K562 treated with DMSO at 1 percent for 12 hours (cell line): Measurements from ENCODE around the gene PPFIA3. TPM values are rescaled to one million over a fixed set of nuclear protein-coding genes. Genes with fewer than 3 reads are reported as not detected.

ENCODE experiments used
- total RNA-seq: library from RNA; unstranded; fragments of 300-600 nt; gene quantifications from 2 replicates; pipeline ENCODE4 v1.2.3, GENCODE V29; 2022; ENCODE audit not compliant: insufficient read depth

PPFIA3 gene
- 13.6 and 16.2 TPM in 2 replicates for total RNA-seq

DNA sequence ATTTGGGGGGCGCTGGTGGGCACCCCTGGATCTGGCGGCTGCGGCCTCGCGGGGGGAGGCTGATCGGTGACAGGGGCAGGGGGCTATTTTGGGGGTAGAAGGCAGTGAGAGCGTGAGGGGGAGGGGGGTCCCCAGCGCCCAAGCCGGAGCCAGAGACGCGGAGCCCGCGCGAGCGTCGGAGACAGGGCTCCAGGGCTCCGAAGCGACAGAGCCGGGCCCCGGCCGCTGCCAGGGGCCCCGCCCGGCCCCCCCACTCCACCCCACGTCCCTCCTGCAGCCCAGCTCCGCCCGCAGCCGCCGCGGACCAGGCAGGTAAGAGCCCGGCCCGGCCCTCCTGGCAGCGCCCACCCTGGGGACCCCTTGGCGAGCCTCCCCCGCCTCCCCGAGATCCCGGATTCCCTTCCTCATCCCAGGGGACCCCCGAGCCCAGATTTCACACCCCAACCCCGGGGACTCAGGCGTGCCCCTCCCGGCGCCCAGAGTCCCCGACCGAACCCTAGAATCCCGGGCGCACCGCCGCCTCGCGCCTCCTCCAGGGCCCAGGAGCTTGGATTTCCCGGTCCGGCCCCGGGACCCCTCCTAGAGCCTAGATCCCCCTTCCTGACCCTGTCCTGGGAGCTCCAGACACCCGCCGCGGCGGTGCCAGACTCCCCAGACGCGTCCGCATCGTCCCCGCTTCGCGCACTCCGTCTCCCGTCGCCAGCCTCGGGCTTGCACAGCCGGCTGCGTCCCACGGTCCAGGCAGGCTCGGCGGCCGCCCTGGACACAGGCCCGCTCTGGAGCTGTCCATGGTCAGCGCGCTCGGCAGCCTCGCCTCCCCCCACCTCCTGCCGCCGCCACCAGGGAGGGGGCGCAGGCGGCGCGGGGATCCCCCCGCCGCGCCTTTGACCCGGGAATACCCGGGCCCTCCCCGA is at the start of gene PPFIA3:
TSS of gene PPFIA3 (plus strand) at position 134 of the 914 bp plus-strand sequence. CDS start 8,330 bp downstream, outside the sequence.

DNA sequence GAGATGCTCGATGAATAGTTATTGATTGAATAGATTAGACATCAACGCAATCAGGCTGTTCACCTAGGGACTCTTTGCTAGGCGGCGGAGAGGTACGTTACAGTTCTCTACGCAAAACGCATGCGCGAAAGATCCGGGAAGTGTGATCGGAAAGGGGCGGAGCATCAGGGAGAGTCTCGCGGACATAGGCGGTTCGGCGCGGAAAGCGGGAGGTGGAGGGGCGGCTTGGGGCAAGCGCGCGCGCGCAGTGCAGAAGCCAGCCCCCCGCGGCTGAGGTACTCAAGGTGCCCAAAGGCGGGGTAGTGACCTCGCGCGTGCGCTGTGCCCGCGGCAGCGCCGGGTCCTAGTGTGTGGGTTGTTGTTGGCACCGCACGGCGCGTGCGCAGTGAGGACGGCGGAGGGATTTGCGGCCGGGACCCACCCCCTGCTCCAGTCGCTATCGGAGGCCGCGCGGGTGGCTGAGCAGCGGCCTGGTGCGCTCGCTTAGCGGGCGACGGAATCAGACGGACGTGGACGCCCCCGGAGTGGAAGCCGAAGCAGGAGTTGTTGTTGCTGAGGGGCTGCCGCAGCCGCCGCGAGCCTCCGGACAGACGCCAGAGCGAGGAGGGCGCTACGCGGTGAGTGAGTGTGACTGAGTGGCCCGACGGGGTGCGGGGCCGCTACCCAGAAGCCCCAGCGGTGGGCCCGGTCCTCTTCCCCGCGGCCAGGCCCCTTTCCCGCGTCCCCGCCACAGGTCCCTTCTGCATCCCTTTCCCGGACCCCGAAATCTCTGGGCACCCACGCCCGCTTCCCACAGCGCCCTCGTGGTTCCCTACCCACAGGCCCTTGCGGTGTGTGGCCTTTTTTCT is 34.1 kb upstream of the PPFIA3 start, which contains the start of gene SNRNP70:
TSS of gene SNRNP70 (plus strand) at position 432 of the 848 bp plus-strand sequence. CDS start 964 bp downstream, outside the sequence.

DNA sequence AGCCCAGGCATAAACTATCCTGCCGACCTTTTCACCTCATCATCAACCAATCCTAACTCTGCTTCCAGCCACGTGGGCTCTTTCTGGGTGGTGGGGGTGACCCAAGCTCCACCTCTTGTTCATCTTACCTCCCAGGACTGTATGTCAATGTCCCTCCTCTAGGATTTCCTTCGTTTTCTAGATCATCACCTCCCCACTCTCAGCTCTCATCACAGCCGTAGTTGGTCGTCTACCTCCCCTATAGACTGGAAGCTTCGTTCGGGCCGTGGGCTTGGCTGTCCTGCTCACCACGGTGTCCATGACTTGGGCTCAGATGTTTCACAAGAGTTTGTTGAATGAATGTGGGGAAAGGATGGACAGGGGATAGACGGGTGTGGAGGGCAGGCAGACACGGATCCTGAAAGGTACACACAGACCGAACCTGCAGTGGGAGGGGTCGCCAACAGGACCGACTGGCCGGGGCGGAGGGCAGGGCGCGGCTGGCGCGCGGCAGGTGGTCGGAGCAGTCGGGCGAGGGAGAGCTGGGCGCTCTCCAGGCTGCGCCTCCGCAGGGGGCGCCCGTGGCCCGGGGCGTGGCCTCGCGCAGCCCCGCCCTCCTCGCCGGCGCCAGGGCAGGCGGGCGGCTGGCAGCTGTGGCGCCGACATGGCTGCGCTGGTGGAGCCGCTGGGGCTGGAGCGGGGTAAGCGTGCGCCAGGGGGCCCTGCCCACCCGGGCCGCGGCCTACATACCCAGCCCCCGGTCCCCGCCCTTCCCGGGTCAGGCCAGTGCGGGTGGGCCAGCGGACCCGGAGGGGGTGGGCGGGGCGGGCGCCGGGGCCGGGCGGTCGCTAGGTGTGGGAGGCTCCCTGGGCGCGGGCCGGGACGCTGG is 5.3 kb upstream of the PPFIA3 start, which contains the start of gene LIN7B:
TSS of gene LIN7B (plus strand) at position 609 of the 868 bp plus-strand sequence. CDS start at position 644, 35 bp downstream.

DNA sequence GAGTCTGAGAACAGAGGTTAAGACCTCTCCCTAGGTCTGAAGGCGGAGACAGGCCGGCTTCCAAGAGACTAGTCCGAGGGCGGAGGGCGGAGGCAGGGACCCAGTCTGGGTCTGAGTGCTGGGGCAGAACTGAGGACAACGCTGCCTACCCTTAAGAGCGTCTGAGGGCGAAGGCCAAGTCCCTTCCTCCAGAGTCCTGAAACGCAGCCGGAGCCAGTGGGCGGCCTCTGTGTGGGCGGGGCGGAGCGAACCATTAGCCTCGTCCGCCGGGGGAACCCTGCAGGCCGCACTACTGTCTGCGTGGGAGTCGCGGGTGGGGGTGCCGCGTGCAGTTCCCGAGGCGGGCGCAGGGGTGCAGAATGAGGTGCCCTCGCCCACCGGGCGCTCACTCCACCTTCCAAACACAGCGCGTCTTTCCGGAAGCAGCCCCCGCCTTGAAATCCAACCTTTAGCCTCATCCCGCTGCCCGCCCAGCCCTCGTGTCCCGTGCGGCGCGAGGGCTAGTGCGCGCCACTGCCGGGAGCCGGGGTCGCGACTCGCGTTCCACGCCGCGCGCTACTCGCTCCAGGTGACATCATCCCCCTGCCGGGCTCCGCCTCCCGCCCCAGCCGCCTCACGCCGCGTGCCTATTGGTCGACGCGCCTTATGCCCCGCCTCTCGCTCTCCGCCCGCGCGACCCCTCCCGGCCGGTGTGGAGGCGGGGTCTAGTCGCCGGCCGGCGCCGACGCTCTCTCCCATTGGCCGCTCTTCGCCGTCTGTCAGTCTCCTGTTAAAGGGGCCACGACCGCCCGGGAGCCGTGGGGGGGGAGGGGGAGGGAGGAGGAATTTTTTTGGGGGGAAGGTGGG is 556 bp upstream of the PPFIA3 start, which contains the start of gene C19orf73:
TSS of gene C19orf73 (minus strand) at position 579 of the 846 bp plus-strand sequence. CDS start at position 458, 121 bp downstream.

DNA sequence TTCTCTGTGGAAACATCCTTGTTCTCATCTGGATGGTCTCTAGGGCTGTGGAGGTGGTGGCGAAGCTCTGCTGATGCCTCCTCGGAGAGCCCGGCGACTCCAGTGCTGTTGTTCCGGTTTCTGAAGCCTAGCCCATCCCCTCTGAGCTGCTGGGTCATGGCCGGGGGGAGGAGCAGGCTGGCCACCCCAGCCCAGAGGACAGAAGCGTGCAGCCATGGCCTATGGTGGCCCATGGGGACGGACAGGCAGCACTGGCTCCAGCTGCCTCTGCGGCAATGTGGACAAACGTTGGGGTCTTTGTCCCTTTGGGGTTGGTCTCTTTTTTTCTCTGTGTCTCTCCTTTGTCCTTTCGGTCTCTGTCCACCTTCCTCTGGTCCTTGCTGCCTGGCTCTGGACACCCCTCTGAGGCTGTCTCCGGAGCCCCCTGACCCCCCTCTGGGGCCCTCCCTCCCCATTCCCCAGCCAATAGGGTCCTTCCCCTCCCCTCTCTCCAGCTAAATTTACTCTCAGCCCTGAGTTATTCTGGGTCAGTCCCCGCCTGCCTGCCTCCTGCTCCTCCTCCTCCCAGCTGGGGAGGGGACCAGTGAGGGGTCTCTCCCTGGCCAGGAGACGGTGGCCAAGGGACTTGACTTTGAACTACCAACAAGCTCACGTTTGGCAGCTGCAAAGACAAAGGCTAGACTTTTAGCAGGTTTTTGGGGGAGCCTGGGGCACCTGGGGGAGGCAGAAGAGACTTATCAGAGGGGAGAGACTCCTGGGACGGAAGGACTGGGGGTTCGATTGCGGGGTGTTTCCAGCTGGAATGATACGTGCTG is 35.9 kb downstream of the PPFIA3 start, which contains the start of gene HRC:
TSS of gene HRC (minus strand) at position 392 of the 815 bp plus-strand sequence. CDS start at position 233, 159 bp downstream.

DNA sequence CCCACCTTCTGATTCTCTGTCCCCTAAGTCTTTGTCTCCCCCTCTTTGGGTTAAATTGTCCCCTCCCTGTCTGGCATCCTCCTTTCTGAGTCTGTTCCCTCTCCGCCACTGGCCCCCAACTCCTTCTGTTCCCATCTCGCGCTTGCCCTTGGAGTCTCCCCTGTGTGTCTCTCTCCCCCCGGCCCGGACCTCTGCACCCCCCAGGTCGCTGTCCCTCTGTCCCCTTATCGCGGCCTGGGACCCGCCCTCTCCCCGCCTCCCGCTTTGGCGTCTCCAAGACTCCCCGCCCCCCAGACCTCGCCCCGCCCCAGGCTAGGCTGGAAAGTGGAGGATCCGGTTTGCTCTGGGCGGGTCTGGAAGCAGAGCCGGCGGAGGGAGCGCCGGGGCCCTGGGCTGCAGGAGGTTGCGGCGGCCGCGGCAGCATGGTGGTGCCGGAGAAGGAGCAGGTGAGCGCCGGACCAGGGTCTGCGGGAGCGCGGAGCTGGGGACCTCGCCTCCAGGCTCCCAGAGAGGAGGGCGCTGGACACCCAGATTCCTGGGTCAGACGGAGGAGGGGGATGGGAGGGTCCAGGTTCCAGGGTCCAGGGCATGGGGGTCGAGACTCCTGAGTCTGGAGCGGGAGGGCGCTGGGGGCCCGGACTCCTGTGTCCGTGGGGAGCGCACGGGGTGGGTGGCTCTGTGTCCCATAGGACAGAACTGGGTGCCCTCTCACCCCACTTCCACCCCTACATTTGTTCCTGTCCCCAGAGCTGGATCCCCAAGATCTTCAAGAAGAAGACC is 38.3 kb downstream of the PPFIA3 start, which contains the start of gene TRPM4:
TSS of gene TRPM4 (plus strand) at position 348 of the 780 bp plus-strand sequence. CDS start at position 423, 75 bp downstream.

Other genes with a start within 250 kb of the PPFIA3 start
- 73.5 and 96.0 TPM in 2 replicates for gene PPP1R15A, start 247.1 kb upstream of the PPFIA3 start, total RNA-seq
- 0.88 and 1.4 TPM in 2 replicates for gene TULP2, start 220.8 kb upstream of the PPFIA3 start, total RNA-seq
- 224 and 349 TPM in 2 replicates for gene NUCB1, start 219.2 kb upstream of the PPFIA3 start, total RNA-seq
- gene DHDH, start 185.8 kb upstream of the PPFIA3 start, total RNA-seq: 2.6 and 3.0 TPM in 2 replicates
- 81.3 and 96.0 TPM in 2 replicates for gene BAX, start 164.7 kb upstream of the PPFIA3 start, total RNA-seq
- gene FTL, start 154.2 kb upstream of the PPFIA3 start, total RNA-seq: 6,477 and 6,803 TPM in 2 replicates
- gene GYS1, start 126.2 kb upstream of the PPFIA3 start, total RNA-seq: 12.2 and 21.6 TPM in 2 replicates
- 160 and 193 TPM in 2 replicates for gene RUVBL2, start 125.7 kb upstream of the PPFIA3 start, total RNA-seq
- not detected in 2 replicates for gene LHB, start 102.5 kb upstream of the PPFIA3 start, total RNA-seq
- not detected in 2 replicates for gene CGB3, start 95.2 kb upstream of the PPFIA3 start, total RNA-seq
- not detected in 2 replicates for gene CGB2, start 87.7 kb upstream of the PPFIA3 start, total RNA-seq
- gene CGB1, start 82.6 kb upstream of the PPFIA3 start, total RNA-seq: not detected in 2 replicates
- gene CGB5, start 75.7 kb upstream of the PPFIA3 start, total RNA-seq: not detected in 2 replicates
- not detected in 2 replicates for gene CGB8, start 70.4 kb upstream of the PPFIA3 start, total RNA-seq
- gene CGB7, start 61.8 kb upstream of the PPFIA3 start, total RNA-seq: not detected in 2 replicates
- gene NTF4, start 54.7 kb upstream of the PPFIA3 start, total RNA-seq: not detected in 2 replicates
- gene KCNA7, start 46.8 kb upstream of the PPFIA3 start, total RNA-seq: 0.21 TPM in 1 of 2 replicates, not detected in the other
- gene SNRNP70, start 34.1 kb upstream of the PPFIA3 start, total RNA-seq: 156 and 215 TPM in 2 replicates
- 15.3 and 16.5 TPM in 2 replicates for gene LIN7B, start 5.2 kb upstream of the PPFIA3 start, total RNA-seq
- 1.5 and 4.2 TPM in 2 replicates for gene C19orf73, start 401 bp upstream of the PPFIA3 start, total RNA-seq
- gene HRC, start 35.9 kb downstream of the PPFIA3 start, total RNA-seq: 5.4 and 7.7 TPM in 2 replicates
- 14.6 and 21.4 TPM in 2 replicates for gene TRPM4, start 38.2 kb downstream of the PPFIA3 start, total RNA-seq
- gene SLC6A16, start 205.6 kb downstream of the PPFIA3 start, total RNA-seq: 0.47 and 3.0 TPM in 2 replicates
- gene CD37, start 215.9 kb downstream of the PPFIA3 start, total RNA-seq: 18.0 and 32.1 TPM in 2 replicates
- gene TEAD2, start 242.9 kb downstream of the PPFIA3 start, total RNA-seq: 10.3 and 22.8 TPM in 2 replicates
- not detected in 2 replicates for gene DKKL1, start 244.3 kb downstream of the PPFIA3 start, total RNA-seq